Activated CD8-positive, alpha-beta T cell treated with anti-CD3 and anti-CD28 coated beads, Interleukin-2, amount 10 ng/mL, durations not matched to agents 7 days and 5 days (primary cell): Measurements from ENCODE around the gene CSMD2. TPM values are rescaled to one million over a fixed set of nuclear protein-coding genes. Genes with fewer than 3 reads are reported as not detected.

Experiments used
- ATAC-seq: fragments of 150-1000 bp; cut with Tn5 transposase; one replicate; pipeline ENCODE4 v1.10.0; 2021; ENCODE audit warnings: moderate library complexity
- CTCF ChIA-PET: fragments of 350-600 bp; sonication (Branson Sonifier 250); formaldehyde crosslinking; loops from one replicate; lab custom pipeline; 2021; ENCODE audit warnings: antibody characterized with exemption; lab: Charles Lee
- POLR2A ChIA-PET: fragments of 350-600 bp; sonication (Branson Sonifier 250); formaldehyde crosslinking; loops from one replicate; lab custom pipeline; 2021; ENCODE audit warnings: antibody characterized with exemption; lab: Charles Lee
- DNase-seq: peaks from one replicate; pipeline ENCODE4 v3.0.0-alpha.2; 2020
- H3K27ac Mint-ChIP-seq: one replicate; pipeline ENCODE4 v1.8.0; 2021; ENCODE audit warnings: mild to moderate bottlenecking, mixed read lengths
- H3K27me3 Mint-ChIP-seq: one replicate; pipeline ENCODE4 v1.8.0; 2021; ENCODE audit warnings: low read depth, mixed read lengths
- H3K36me3 Mint-ChIP-seq: one replicate; pipeline ENCODE4 v1.8.0; 2021; ENCODE audit warnings: low read depth, mixed read lengths
- H3K4me1 Mint-ChIP-seq: one replicate; pipeline ENCODE4 v1.8.0; 2021; ENCODE audit warnings: low read depth, mixed read lengths
- H3K4me3 Mint-ChIP-seq: one replicate; pipeline ENCODE4 v1.8.0; 2021; ENCODE audit warnings: mild to moderate bottlenecking, mixed read lengths
- H3K9me3 Mint-ChIP-seq: one replicate; pipeline ENCODE4 v1.8.0; 2022; ENCODE audit warnings: mixed read lengths; ENCODE audit not compliant: insufficient read depth
- total RNA-seq, 2 experiments: library from RNA; stranded (reverse); gene quantifications; one replicate each; pipeline ENCODE4 v1.2.3, GENCODE V29; 2021

CSMD2 gene
- total RNA-seq, 2 experiments from 2014 or later, result not detected

GRCh38 chr1:33502726-33503125 is 662.3 kb downstream of the CSMD2 start:
- Mint-ChIP-seq H3K9me3 (no peaks in the 10 kb centered on the region), H3K27me3 (peaks cover 3% of the 10 kb centered on the region), H3K27ac (no peak overlapping the region), H3K4me1 (no peaks in the 10 kb centered on the region), H3K36me3 (no peaks in the 10 kb centered on the region), H3K4me3 (no peak overlapping the region)
- no peak for ATAC-seq
- no peak for DNase-seq
- ChIA-PET POLR2A (no interaction called here), CTCF (no interaction called here)

- DNase-seq (no peak), ATAC-seq (no peak)
- Mint-ChIP-seq H3K36me3 (no peaks in the 10 kb centered on the region), H3K27ac (no peak overlapping the region), H3K27me3 (peaks cover 3% of the 10 kb centered on the region), H3K4me1 (no peaks in the 10 kb centered on the region), H3K4me3 (no peak overlapping the region), H3K9me3 (no peaks in the 10 kb centered on the region)
- ChIA-PET CTCF (no interaction called here), POLR2A (no interaction called here)
Observed at GRCh38 chr1:33501774-33502173, 663.3 kb downstream of the CSMD2 start.

- DNase-seq (no peak), ATAC-seq (no peak)
- Mint-ChIP-seq H3K27me3 (peaks cover 3% of the 10 kb centered on the region), H3K4me1 (no peaks in the 10 kb centered on the region), H3K36me3 (peaks cover 3% of the 10 kb centered on the region), H3K9me3 (peaks cover 2% of the 10 kb centered on the region), H3K4me3 (no peak overlapping the region), H3K27ac (no peak overlapping the region)
- POLR2A ChIA-PET, result no interaction called here
- CTCF ChIA-PET, result no interaction called here
Observed at GRCh38 chr1:33501309-33501708, 663.7 kb downstream of the CSMD2 start.

- H3K36me3 Mint-ChIP-seq, result peaks cover 6% of the 10 kb centered on the region
- no peaks in the 10 kb centered on the region for H3K4me1 Mint-ChIP-seq
- ATAC-seq (no peak), DNase-seq (no peak)
- no peak overlapping the region for H3K27ac Mint-ChIP-seq
- H3K27me3 Mint-ChIP-seq, result peaks cover 3% of the 10 kb centered on the region
- no peak overlapping the region for H3K4me3 Mint-ChIP-seq
- peaks cover 9% of the 10 kb centered on the region for H3K9me3 Mint-ChIP-seq
- ChIA-PET POLR2A (no interaction called here), CTCF (no interaction called here)
Observed at GRCh38 chr1:33500547-33500946, 664.5 kb downstream of the CSMD2 start.

GRCh38 chr1:33497410-33497809 is 667.6 kb downstream of the CSMD2 start:
- Mint-ChIP-seq H3K36me3 (peaks cover 31% of the 10 kb centered on the region), H3K4me1 (no peaks in the 10 kb centered on the region), H3K4me3 (no peak overlapping the region), H3K27ac (no peak overlapping the region), H3K27me3 (no peaks in the 10 kb centered on the region), H3K9me3 (peaks cover 31% of the 10 kb centered on the region)
- no peak for DNase-seq
- ChIA-PET POLR2A (no interaction called here), CTCF (no interaction called here)
- ATAC-seq, result no peak

- H3K36me3 Mint-ChIP-seq, result peaks cover 43% of the 10 kb centered on the region
- H3K9me3 Mint-ChIP-seq, result peaks cover 31% of the 10 kb centered on the region
- H3K27me3 Mint-ChIP-seq, result no peaks in the 10 kb centered on the region
- no peak overlapping the region for H3K27ac Mint-ChIP-seq
- ATAC-seq (no peak), DNase-seq (no peak)
- CTCF ChIA-PET, result interaction anchor here (1.4 kb wide), 1 partner anchor 25 kb away, joined by 4 read pairs; no protein-coding TSS in a partner anchor
- POLR2A ChIA-PET, result no interaction called here
- no peak overlapping the region for H3K4me3 Mint-ChIP-seq
- no peaks in the 10 kb centered on the region for H3K4me1 Mint-ChIP-seq
Observed at GRCh38 chr1:33494929-33495328, 670.1 kb downstream of the CSMD2 start.

GRCh38 chr1:33488624-33489023 is 676.4 kb downstream of the CSMD2 start:
- Mint-ChIP-seq H3K4me3 (no peak overlapping the region), H3K27me3 (no peaks in the 10 kb centered on the region), H3K4me1 (no peaks in the 10 kb centered on the region), H3K9me3 (peaks cover 10% of the 10 kb centered on the region), H3K27ac (no peak overlapping the region), H3K36me3 (peaks cover 29% of the 10 kb centered on the region)
- CTCF ChIA-PET, result interaction anchor here (2.2 kb wide), 1 partner anchor 18 kb away, joined by 7 read pairs; no protein-coding TSS in a partner anchor
- POLR2A ChIA-PET, result no interaction called here
- ATAC-seq, result no peak
- DNase-seq, result no peak

- ChIA-PET CTCF (no interaction called here), POLR2A (no interaction called here)
- Mint-ChIP-seq H3K27ac (no peak overlapping the region), H3K36me3 (peaks cover 11% of the 10 kb centered on the region), H3K27me3 (no peaks in the 10 kb centered on the region), H3K4me1 (no peaks in the 10 kb centered on the region), H3K4me3 (no peak overlapping the region), H3K9me3 (peaks cover 7% of the 10 kb centered on the region)
- ATAC-seq, result no peak
- DNase-seq, result no peak
Observed at GRCh38 chr1:33482412-33482811, 682.6 kb downstream of the CSMD2 start.

GRCh38 chr1:33477451-33477850 is 687.6 kb downstream of the CSMD2 start:
- DNase-seq (no peak), ATAC-seq (no peak)
- H3K27ac Mint-ChIP-seq, result no peak overlapping the region
- POLR2A ChIA-PET, result no interaction called here
- peaks cover 2% of the 10 kb centered on the region for H3K36me3 Mint-ChIP-seq
- CTCF ChIA-PET, result interaction anchor here (0.8 to 1.5 kb wide), 2 partner anchors 22 to 182 kb away, joined by 3 to 5 read pairs; no protein-coding TSS in a partner anchor
- peaks cover 7% of the 10 kb centered on the region for H3K4me1 Mint-ChIP-seq
- no peaks in the 10 kb centered on the region for H3K9me3 Mint-ChIP-seq
- no peaks in the 10 kb centered on the region for H3K27me3 Mint-ChIP-seq
- no peak overlapping the region for H3K4me3 Mint-ChIP-seq

- peaks cover 40% of the 10 kb centered on the region for H3K4me1 Mint-ChIP-seq
- CTCF ChIA-PET, result interaction anchor here (1.1 to 5.7 kb wide), 2 partner anchors 16 to 177 kb away, joined by 5 to 75 read pairs; no protein-coding TSS in a partner anchor
- DNase-seq (no peak), ATAC-seq (no peak)
- H3K9me3 Mint-ChIP-seq, result no peaks in the 10 kb centered on the region
- H3K27ac Mint-ChIP-seq, result no peak overlapping the region
- no peaks in the 10 kb centered on the region for H3K27me3 Mint-ChIP-seq
- no peaks in the 10 kb centered on the region for H3K36me3 Mint-ChIP-seq
- POLR2A ChIA-PET, result no interaction called here
- H3K4me3 Mint-ChIP-seq, result no peak overlapping the region
Observed at GRCh38 chr1:33473900-33474299, 691.1 kb downstream of the CSMD2 start.

- peaks cover 43% of the 10 kb centered on the region for H3K4me1 Mint-ChIP-seq
- DNase-seq (peak; percentile 91), ATAC-seq (peak; percentile 98)
- no peaks in the 10 kb centered on the region for H3K27me3 Mint-ChIP-seq
- peak within 1 kb of the TSS; percentile 60 for H3K27ac Mint-ChIP-seq
- CTCF ChIA-PET, result interaction anchor here (1.0 to 5.7 kb wide), 9 partner anchors 12 to 345 kb away, joined by 3 to 75 read pairs (median 8); no protein-coding TSS in a partner anchor
- H3K36me3 Mint-ChIP-seq, result no peaks in the 10 kb centered on the region
- H3K4me3 Mint-ChIP-seq, result peak within 1 kb of the TSS; percentile 82
- no peaks in the 10 kb centered on the region for H3K9me3 Mint-ChIP-seq
- POLR2A ChIA-PET, result no interaction called here
Observed at GRCh38 chr1:33472269-33472980, 692.6 kb downstream of the CSMD2 start, which contains the start of gene ZSCAN20. Gene ZSCAN20 (plus strand): TSS chr1:33472645. CDS start chr1:33479289, 6,644 bp downstream.

- ATAC-seq (no peak), DNase-seq (no peak)
- no peak overlapping the region for H3K27ac Mint-ChIP-seq
- peaks cover 43% of the 10 kb centered on the region for H3K4me1 Mint-ChIP-seq
- H3K9me3 Mint-ChIP-seq, result no peaks in the 10 kb centered on the region
- CTCF ChIA-PET, result interaction anchor here (0.8 to 5.7 kb wide), 25 partner anchors 9 to 377 kb away, joined by 3 to 75 read pairs (median 4); no protein-coding TSS in a partner anchor
- POLR2A ChIA-PET, result interaction anchor here (1.4 kb wide), 1 partner anchor 176 kb away, joined by 3 read pairs; no protein-coding TSS in a partner anchor
- H3K4me3 Mint-ChIP-seq, result peak overlapping the region; percentile 82
- H3K27me3 Mint-ChIP-seq, result no peaks in the 10 kb centered on the region
- no peaks in the 10 kb centered on the region for H3K36me3 Mint-ChIP-seq
Observed at GRCh38 chr1:33471416-33471815, 693.6 kb downstream of the CSMD2 start.
